Psoas muscle (tissue), 8 donors: Measurements from ENCODE around the gene ZDHHC21. TPM values are rescaled to one million over a fixed set of nuclear protein-coding genes. Genes with fewer than 3 reads are reported as not detected.
A peak's percentile ranks its signal among the peaks of the same experiment; 100 is the strongest.
"Not testable (repeated sequence)": the region's sequence is repeated elsewhere in the genome, so short reads cannot be mapped to it uniquely, and the experiment has no call there.

Source experiments
- ATAC-seq, 4 donors: fragments of 200-7000 bp; cut with Tn5 transposase; one replicate each; pipeline ENCODE4 v1.9.1; 2020; ENCODE audit warnings: moderate library complexity in 3 of 4, mild to moderate bottlenecking in 2 of 4
- DNase-seq, 2 donors: peaks; one replicate each; pipeline ENCODE4 v3.0.0-alpha.2; 2020
- H3K27ac ChIP-seq: fragments of 200-600 bp; one replicate; pipeline ENCODE4 v1.8.0; 2022
- H3K27me3 ChIP-seq, 3 donors: fragments of 200-600 bp in 1 of 3; one replicate each; pipeline versions ENCODE4 v1.6.1 to v1.8.0; 2013 to 2022; ENCODE audit warnings: low read length in 2 of 3, mild to moderate bottlenecking in 2 of 3, moderate library complexity in 1 of 3; ENCODE audit not compliant: insufficient read depth in 3 of 3
- H3K36me3 ChIP-seq, 2 donors: fragments of 200-600 bp in 1 of 2; one replicate each; pipeline versions ENCODE4 v1.6.1 to v1.8.0; 2013 to 2022; ENCODE audit warnings: low read depth in 1 of 2, mild to moderate bottlenecking in 1 of 2, moderate library complexity in 1 of 2; ENCODE audit not compliant: insufficient read depth in 1 of 2
- H3K4me1 ChIP-seq: fragments of 200-600 bp; one replicate; pipeline ENCODE4 v1.8.0; 2022
- H3K4me3 ChIP-seq: fragments of 200-600 bp; one replicate; pipeline ENCODE4 v1.8.0; 2022; ENCODE audit warnings: mild to moderate bottlenecking
- H3K9me3 ChIP-seq: fragments of 200-600 bp; one replicate; pipeline ENCODE4 v1.8.0; 2022
- CTCF ChIP-seq: fragments of 200-600 bp; IDR thresholded peaks from one replicate; pipeline ENCODE4 v1.8.0; 2022; ENCODE audit warnings: antibody characterized with exemption
- WGBS, 3 donors: extraction: QIAGEN DNeasy Blood & Tissue Kit; methylation state at CpG; one replicate each; pipeline versions ENCODE4 v1.1.6 to v1.1.7; 2013; 5-methylcytosine and 5-hydroxymethylcytosine counted together
- intact Hi-C, 2 donors: fragments of 100-400 bp; cut with DNase I; formaldehyde crosslinking; loops; one replicate each; pipeline versions ENCODE4 v1.11.0 to v1.14.2; 2022
- polyA plus RNA-seq, 3 donors: library from polyadenylated mRNA; stranded (reverse); fragments of 200-250 nt; gene quantifications; one replicate each; pipeline ENCODE4 v1.2.3, GENCODE V29; 2013
- total RNA-seq, 4 donors: library from RNA; stranded (reverse); fragmentation: NEBNext Ultra II Directional in 2 of 4; extraction: Animal tissue kit (Norgen Biotek cat#: 25700) in 2 of 4; gene quantifications; one replicate each; pipeline versions ENCODE4 v1.2.1 to v1.2.4, GENCODE V29; 2021 to 2023
- donor health status: healthy with polysubstance abuse.
- donor health status: DM: no; HTN: no; CAD: no; lungs with moderate emphysema.
- donor health status: Bipolar disorder and iron deficiency.
- donor health status: healthy.
- donor health status: DM: yes; HTN: yes; CAD: no.
- donor health status: DM: no; HTN: no; CAD: no.
- donor health status: DM: no; HTN: no; CAD: no.
- donor health status: DM: yes; HTN: yes; CAD: no.

The ZDHHC21 gene
- total and polyA plus RNA-seq, 7 donors, result 2.2 to 9.9 (median 5.4) TPM

- peaks cover 18% of the 10 kb centered on the region for H3K4me1 ChIP-seq
- no peaks in the 10 kb centered on the region for H3K9me3 ChIP-seq
- no peak overlapping the region for H3K4me3 ChIP-seq
- no peaks in the 10 kb centered on the region for H3K27me3 ChIP-seq
- ATAC-seq (peak in 3 of 4 donors; percentile 50 to 76 (median 61)), DNase-seq (no peak)
- TF ChIP-seq CTCF, result no peak
- peak overlapping the region; percentile 32 for H3K27ac ChIP-seq
- intact Hi-C loops, result no loop called here
- WGBS, 3 donors, result 42 to 71% (median 48%) methylated on average over 12 of the region's 12 CpGs
- peaks cover 0 to 25% of the 10 kb centered on the region in 2 donors for H3K36me3 ChIP-seq
Measured at GRCh38 chr9:14687042-14687719, 6.1 kb downstream of the ZDHHC21 start.

- no peaks in the 10 kb centered on the region for H3K27me3 ChIP-seq
- DNase-seq (no peak), ATAC-seq (no peak)
- peak overlapping the region; percentile 32 for H3K27ac ChIP-seq
- intact Hi-C loops, result no loop called here
- H3K4me1 ChIP-seq, result peaks cover 10% of the 10 kb centered on the region
- H3K36me3 ChIP-seq, result peaks cover 0 to 25% of the 10 kb centered on the region in 2 donors
- H3K9me3 ChIP-seq, result no peaks in the 10 kb centered on the region
- no peak for TF ChIP-seq CTCF
- H3K4me3 ChIP-seq, result no peak overlapping the region
Measured at GRCh38 chr9:14686168-14686567, 7.1 kb downstream of the ZDHHC21 start.

- H3K27me3 ChIP-seq, intact Hi-C loops, H3K4me1 ChIP-seq, H3K36me3 ChIP-seq, H3K4me3 ChIP-seq, H3K27ac ChIP-seq, ATAC-seq, H3K9me3 ChIP-seq, DNase-seq: not testable (repeated sequence)
- 62 to 77% (median 64%) methylated on average over 4 of the region's 4 CpGs for WGBS, 3 donors
Measured at GRCh38 chr9:14682616-14683015, 10.6 kb downstream of the ZDHHC21 start.

- peaks cover 0 to 6% of the 10 kb centered on the region in 2 donors for H3K36me3 ChIP-seq
- WGBS, 3 donors, result 91 to 99% (median 96%) methylated on average over 3 of the region's 3 CpGs
- ATAC-seq (no peak), DNase-seq (no peak)
- intact Hi-C loops, result no loop called here
- H3K27me3 ChIP-seq, result no peaks in the 10 kb centered on the region
- H3K4me3 ChIP-seq, result no peak overlapping the region
- no peak overlapping the region for H3K27ac ChIP-seq
- peaks cover 4% of the 10 kb centered on the region for H3K4me1 ChIP-seq
- no peaks in the 10 kb centered on the region for H3K9me3 ChIP-seq
- no peak for TF ChIP-seq CTCF
Measured at GRCh38 chr9:14678776-14679175, 14.5 kb downstream of the ZDHHC21 start.

GRCh38 chr9:14677872-14678271, 15.4 kb downstream of the ZDHHC21 start:
- DNase-seq, result no peak
- Histone ChIP-seq H3K27ac (no peak overlapping the region), H3K4me3 (no peak overlapping the region), H3K27me3 (no peaks in the 10 kb centered on the region), H3K36me3 (peaks cover 0 to 14% of the 10 kb centered on the region in 2 donors), H3K4me1 (peaks cover 4% of the 10 kb centered on the region), H3K9me3 (no peaks in the 10 kb centered on the region)
- no peak for TF ChIP-seq CTCF
- intact Hi-C loops, result no loop called here
- WGBS, 3 donors, result 90 to 95% (median 91%) methylated on average over 6 of the region's 6 CpGs
- no peak for ATAC-seq
